Osteocyte (in vitro differentiated cells): ENCODE data around the gene RAB6A. TPM values are rescaled to one million over a fixed set of nuclear protein-coding genes. Genes with fewer than 3 reads are reported as not detected.

ENCODE experiments used
- DNase-seq: peaks from one replicate; pipeline ENCODE4 v3.0.0; 2021; ENCODE audit warnings: mixed read lengths; ENCODE audit not compliant: unreplicated experiment; ENCODE audit errors: extremely low spot score
- H3K27ac Mint-ChIP-seq: one replicate; pipeline ENCODE4 v1.8.0; 2021; ENCODE audit warnings: mild to moderate bottlenecking, mixed read lengths; ENCODE audit not compliant: unreplicated experiment
- H3K27me3 Mint-ChIP-seq: one replicate; pipeline ENCODE4 v1.8.0; 2021; ENCODE audit warnings: mixed read lengths; ENCODE audit not compliant: unreplicated experiment
- H3K36me3 Mint-ChIP-seq: one replicate; pipeline ENCODE4 v1.8.0; 2021; ENCODE audit warnings: mixed read lengths; ENCODE audit not compliant: unreplicated experiment
- H3K4me1 Mint-ChIP-seq: one replicate; pipeline ENCODE4 v1.8.0; 2021; ENCODE audit warnings: mixed read lengths; ENCODE audit not compliant: unreplicated experiment
- H3K4me3 Mint-ChIP-seq: one replicate; pipeline ENCODE4 v1.8.0; 2021; ENCODE audit warnings: mild to moderate bottlenecking, moderate library complexity, mixed read lengths; ENCODE audit not compliant: unreplicated experiment
- H3K9me3 Mint-ChIP-seq: one replicate; pipeline ENCODE4 v1.8.0; 2021; ENCODE audit warnings: mixed read lengths; ENCODE audit not compliant: unreplicated experiment
- CTCF ChIP-seq: fragments of 200-600 bp; sonication (generic); IDR thresholded peaks from 2 replicates; pipeline ENCODE4 v1.5.0; 2021; ENCODE audit warnings: antibody characterized with exemption, mild to moderate bottlenecking, moderate library complexity
- total RNA-seq: library from RNA; stranded (reverse); gene quantifications from 2 replicates; pipeline ENCODE4 v1.2.1, GENCODE V29; 2021

The RAB6A gene
- total RNA-seq, 1 donor from 2014 or later, result 145 TPM

GRCh38 chr11:73762732-73763131, 1.9 kb upstream of the RAB6A start:
- H3K9me3 Mint-ChIP-seq, result no peaks in the 10 kb centered on the region
- peaks cover 23% of the 10 kb centered on the region for H3K27me3 Mint-ChIP-seq
- DNase-seq, result no peak
- H3K36me3 Mint-ChIP-seq, result no peaks in the 10 kb centered on the region
- no peak overlapping the region for H3K27ac Mint-ChIP-seq
- peaks cover 21% of the 10 kb centered on the region for H3K4me1 Mint-ChIP-seq
- H3K4me3 Mint-ChIP-seq, result no peak overlapping the region
- no peak for TF ChIP-seq CTCF

- Mint-ChIP-seq H3K9me3 (no peaks in the 10 kb centered on the region), H3K27me3 (peaks cover 15% of the 10 kb centered on the region), H3K4me1 (peaks cover 27% of the 10 kb centered on the region), H3K4me3 (peak overlapping the region; percentile 70), H3K27ac (peak overlapping the region; percentile 85), H3K36me3 (no peaks in the 10 kb centered on the region)
- TF ChIP-seq CTCF, result no peak
- DNase-seq, result no peak
Observed at GRCh38 chr11:73761403-73761945, 600 bp upstream of the RAB6A start.

GRCh38 chr11:73760135-73760678, 667 bp downstream of the RAB6A start:
- H3K9me3 Mint-ChIP-seq, result no peaks in the 10 kb centered on the region
- no peak for DNase-seq
- H3K27me3 Mint-ChIP-seq, result peaks cover 8% of the 10 kb centered on the region
- no peaks in the 10 kb centered on the region for H3K36me3 Mint-ChIP-seq
- no peak for TF ChIP-seq CTCF
- peak overlapping the region; percentile 99 for H3K4me3 Mint-ChIP-seq
- H3K4me1 Mint-ChIP-seq, result peaks cover 30% of the 10 kb centered on the region
- peak overlapping the region; percentile 97 for H3K27ac Mint-ChIP-seq

- Mint-ChIP-seq H3K4me3 (peak overlapping the region; percentile 99), H3K4me1 (peaks cover 30% of the 10 kb centered on the region), H3K9me3 (no peaks in the 10 kb centered on the region), H3K36me3 (no peaks in the 10 kb centered on the region), H3K27ac (peak overlapping the region; percentile 97), H3K27me3 (peaks cover 7% of the 10 kb centered on the region)
- DNase-seq, result no peak
- peak; percentile 18 for TF ChIP-seq CTCF
Observed at GRCh38 chr11:73759610-73760134, 1.2 kb downstream of the RAB6A start.

DNA sequence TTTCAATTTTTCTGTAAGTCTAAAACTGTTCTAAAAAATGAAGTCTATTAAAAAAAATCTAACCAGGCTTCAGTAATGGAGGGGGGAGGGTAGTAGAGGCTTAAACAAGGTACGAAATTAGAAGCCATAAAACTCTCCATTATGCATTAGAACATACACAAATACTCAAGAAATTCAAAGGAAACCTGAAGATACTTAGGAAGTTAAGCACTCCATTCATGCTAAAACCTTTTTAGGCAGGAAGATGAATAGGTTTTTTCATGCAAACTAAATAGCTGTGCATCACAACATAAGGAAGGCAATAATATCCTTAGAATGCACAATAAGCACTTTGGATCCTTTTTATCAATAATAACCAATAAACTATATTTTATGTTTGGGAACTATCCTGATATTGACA, 2.4 kb downstream of the RAB6A start:
- peak overlapping the region; percentile 99 for H3K4me3 Mint-ChIP-seq
- peaks cover 34% of the 10 kb centered on the region for H3K4me1 Mint-ChIP-seq
- peak overlapping the region; percentile 40 for H3K27ac Mint-ChIP-seq
- no peaks in the 10 kb centered on the region for H3K27me3 Mint-ChIP-seq
- no peak for TF ChIP-seq CTCF
- DNase-seq, result no peak
- H3K9me3 Mint-ChIP-seq, result no peaks in the 10 kb centered on the region
- H3K36me3 Mint-ChIP-seq, result peaks cover 2% of the 10 kb centered on the region
